OCI-LY3 (cell line): ENCODE data around the gene ERG.

ENCODE experiments used
- CTCF ChIP-seq: fragments of 200-600, 300-600 bp; sonication (generic); IDR thresholded peaks from 2 replicates; pipeline ENCODE4 v1.5.1; 2014; ENCODE audit warnings: antibody characterized with exemption, low read length, low read depth
- EZH2phosphoT487 ChIP-seq: fragments of 200-600 bp; shearing (Covaris generic); IDR thresholded peaks from 2 replicates; pipeline ENCODE4 v1.6.1; 2018; ENCODE audit warnings: antibody characterized with exemption, mixed run types, low read depth

- TF ChIP-seq CTCF (no peak), EZH2phosphoT487 (no peak)
Measured at GRCh38 chr21:38388203-38388602, 110.1 kb downstream of the ERG start.
